ENCODE results near the gene MARVELD1.
"Not testable (repeated sequence)": the region's sequence is repeated elsewhere in the genome, so short reads cannot be mapped to it uniquely, and the experiment has no call there.

MARVELD1 gene

DNA sequence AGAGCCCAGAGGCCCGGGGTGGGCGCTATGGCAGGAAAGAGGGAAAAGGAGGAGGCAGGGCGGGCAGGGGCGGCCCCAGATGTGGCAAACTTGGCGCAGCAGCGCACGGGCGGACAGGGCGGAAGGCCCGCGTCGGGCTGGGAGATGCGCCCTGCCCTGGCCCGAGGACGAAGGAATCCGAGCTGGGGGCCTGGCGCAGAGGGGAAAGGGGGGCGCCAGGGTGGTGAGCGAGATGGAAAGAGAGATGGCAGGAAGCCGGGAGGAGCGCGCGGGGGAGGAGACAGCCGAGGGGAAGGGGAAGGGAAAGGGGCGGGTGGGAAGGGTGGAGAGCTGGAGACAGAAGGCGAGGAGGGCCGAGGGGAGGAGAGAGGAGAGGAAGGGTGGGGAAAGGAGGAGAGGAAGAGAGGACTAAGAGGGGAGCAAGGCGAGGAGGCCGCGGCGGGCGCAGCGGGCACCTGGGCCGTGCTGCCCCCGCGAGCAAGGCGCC lies at the start of gene MARVELD1:
TSS of gene MARVELD1 (plus strand) at position 392 of the 487 bp plus-strand sequence. CDS start 147 bp downstream, outside the sequence.
- DNase-seq = peak; percentile 15

DNA sequence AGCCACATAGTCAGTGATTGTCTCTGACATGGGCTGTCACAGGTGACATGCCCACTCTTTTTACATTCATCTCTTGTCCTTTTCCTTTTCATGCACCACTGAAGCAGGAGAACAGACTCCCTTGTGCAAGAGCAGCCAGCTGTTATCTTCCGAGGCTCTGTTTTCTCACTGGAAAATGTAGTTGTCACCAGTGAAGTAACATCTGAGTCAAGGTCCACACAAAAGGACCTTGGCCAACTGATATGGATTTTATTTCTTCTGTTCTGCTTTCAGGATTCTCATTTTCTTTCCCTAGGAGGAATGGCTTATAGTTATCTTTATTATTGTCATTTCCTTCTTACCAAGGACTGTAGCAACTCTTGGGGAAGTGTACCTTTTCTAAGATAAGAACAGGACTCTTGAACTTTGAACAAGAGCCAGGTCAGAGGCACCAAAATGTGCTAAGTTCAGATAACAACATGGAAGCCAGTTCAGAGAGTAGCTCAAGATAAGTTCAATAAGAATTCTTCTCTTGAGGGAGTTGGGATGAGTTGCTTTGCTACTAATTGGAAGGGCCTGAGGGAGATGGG lies 49.2 kb upstream of the MARVELD1 start:
- no peak for DNase-seq

DNA sequence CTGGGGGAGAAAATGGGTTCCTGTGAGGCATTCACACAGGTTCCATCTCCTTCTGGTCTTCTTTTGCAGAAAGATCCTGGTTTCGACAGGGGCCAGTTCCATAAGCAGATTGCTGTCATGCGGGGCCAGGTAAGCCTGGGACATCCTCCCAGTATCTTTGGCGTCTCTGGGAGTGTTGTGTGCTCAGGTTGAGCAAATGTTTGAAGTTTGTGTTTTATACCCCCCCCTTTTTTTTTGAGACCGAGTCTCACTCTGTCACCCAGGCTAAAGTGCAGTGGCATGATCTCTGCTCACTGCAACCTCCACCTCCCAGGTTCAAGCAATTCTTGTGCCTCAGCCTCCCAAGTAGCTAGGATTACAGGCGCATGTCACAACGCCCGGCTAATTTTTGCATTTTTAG lies 46.5 kb upstream of the MARVELD1 start:
- DNase-seq = no peak

GRCh38 chr10:97667463-97667862 lies 46.1 kb upstream of the MARVELD1 start:
- DNase-seq = no peak

- no peak for DNase-seq
These were observed 44.0 kb upstream of the MARVELD1 start for GRCh38 chr10:97669571-97669970.

DNA sequence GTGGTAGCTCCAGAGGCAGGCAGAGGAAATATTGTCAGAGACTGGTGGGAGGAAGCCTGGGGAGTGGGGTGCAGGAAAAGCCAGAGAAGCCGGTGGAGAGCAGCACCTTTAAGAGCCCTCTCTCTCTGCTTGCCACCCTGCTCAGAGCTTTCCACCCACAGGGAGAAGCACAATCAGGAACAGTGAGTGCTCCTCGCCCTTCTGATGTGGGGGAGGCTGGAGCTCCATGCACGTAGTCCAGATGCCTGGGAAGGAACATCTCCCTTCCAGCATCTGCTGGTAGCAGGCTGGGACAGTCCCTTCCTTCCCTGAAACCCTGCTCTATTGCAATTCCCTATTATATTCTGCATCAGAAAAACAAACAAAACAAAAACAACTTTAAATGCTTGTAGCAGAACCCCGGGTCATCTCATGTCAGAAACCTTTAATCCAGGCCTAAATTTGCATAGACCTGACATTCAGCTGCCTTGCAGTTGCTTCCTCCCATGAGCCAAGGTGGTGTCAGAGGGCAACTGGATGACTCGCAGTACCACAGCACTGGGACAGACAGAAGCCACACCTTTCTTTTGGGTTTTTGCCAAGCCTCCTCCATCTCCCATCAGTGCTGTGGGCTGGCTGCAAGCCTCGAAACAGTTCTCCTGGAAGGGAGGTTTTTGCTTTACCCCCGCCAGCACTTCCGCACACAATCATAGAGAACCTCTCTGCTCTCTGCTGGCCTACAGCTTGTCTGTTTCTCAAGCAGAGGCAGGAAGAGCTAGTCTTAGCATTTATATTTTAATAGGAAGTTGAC lies 39.6 kb upstream of the MARVELD1 start:
- no peak for DNase-seq

GRCh38 chr10:97675222-97675621 lies 38.3 kb upstream of the MARVELD1 start:
- no peak for DNase-seq

GRCh38 chr10:97676770-97677581 lies 36.6 kb upstream of the MARVELD1 start:
- DNase-seq = peak; percentile 48

DNA sequence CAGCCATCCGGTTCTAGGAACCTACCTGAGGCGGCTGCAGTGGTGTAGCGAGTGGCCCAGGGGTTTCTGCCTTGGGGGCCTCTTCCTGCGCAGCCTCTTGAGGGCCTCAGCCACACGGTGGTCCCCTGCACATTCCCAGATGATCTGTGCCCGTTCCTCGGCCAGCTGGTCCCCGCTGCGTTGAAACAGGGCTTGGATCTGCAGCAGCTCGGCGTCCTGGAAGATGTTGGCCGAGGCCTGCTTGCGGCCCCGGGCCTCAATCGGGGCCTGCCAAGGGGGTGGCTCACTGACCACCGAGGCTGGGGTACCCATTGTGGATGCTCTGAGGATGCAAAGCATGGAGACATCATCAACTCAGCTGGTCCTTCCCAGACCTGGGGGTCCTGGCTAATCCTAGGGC lies 33.9 kb upstream of the MARVELD1 start:
- no peak for DNase-seq

- no peak for DNase-seq
These were observed 31.5 kb upstream of the MARVELD1 start for GRCh38 chr10:97682042-97682441.

- no peak for DNase-seq
These were observed 29.8 kb upstream of the MARVELD1 start for GRCh38 chr10:97683556-97684367.

DNA sequence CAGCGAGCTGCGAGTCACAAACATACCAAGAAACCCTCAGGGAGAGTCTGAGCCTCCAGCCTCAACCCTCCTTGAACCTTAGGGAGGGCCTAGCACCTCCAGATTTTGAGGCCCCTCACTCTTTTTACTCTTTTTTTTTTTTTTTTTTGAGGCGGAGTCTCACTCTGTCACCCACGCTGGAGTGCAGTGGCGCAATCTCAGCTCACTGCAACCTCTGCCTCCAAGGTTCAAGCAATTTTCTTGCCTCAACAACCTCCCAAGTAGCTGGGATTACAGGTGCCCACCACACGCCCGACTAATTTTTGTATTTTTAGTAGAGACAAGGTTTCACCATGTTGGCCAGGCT lies 29.2 kb upstream of the MARVELD1 start:
- DNase-seq = not testable (repeated sequence)

DNA sequence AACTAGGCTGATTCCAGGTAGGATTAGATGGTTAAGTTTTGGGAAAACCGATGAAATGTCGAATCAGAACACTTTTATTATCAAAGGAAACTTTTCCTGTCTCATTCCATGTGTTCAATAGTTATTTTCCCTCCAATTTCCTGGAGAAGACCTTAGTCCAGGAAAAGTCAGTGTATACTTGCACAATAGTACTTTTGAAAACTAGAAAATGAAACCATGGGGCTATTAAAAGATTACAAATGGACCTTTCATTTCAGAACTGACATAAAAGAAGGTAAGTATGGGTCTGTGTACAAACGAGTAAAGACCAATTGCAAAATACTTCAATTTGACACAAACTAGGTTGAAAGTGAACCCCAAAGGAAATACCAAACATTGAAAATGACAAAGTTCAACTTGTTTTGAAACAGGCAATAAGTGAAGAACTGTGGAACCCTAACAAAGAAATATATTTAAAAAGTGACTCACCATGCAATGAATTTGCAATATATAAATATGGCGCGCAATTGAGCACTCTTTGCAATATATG lies 28.6 kb upstream of the MARVELD1 start:
- DNase-seq = no peak

- no peak for DNase-seq
These were observed 28.1 kb upstream of the MARVELD1 start for GRCh38 chr10:97685395-97685958.

- DNase-seq = no peak
These were observed 27.1 kb upstream of the MARVELD1 start for GRCh38 chr10:97686301-97686961.

GRCh38 chr10:97686962-97687784 lies 26.4 kb upstream of the MARVELD1 start, which contains the start of gene AVPI1:
Gene AVPI1, minus strand, starts transcription at chr10:97687241. Its CDS starts 7,336 bp downstream, at chr10:97679905.
- DNase-seq = peak; percentile 95

DNA sequence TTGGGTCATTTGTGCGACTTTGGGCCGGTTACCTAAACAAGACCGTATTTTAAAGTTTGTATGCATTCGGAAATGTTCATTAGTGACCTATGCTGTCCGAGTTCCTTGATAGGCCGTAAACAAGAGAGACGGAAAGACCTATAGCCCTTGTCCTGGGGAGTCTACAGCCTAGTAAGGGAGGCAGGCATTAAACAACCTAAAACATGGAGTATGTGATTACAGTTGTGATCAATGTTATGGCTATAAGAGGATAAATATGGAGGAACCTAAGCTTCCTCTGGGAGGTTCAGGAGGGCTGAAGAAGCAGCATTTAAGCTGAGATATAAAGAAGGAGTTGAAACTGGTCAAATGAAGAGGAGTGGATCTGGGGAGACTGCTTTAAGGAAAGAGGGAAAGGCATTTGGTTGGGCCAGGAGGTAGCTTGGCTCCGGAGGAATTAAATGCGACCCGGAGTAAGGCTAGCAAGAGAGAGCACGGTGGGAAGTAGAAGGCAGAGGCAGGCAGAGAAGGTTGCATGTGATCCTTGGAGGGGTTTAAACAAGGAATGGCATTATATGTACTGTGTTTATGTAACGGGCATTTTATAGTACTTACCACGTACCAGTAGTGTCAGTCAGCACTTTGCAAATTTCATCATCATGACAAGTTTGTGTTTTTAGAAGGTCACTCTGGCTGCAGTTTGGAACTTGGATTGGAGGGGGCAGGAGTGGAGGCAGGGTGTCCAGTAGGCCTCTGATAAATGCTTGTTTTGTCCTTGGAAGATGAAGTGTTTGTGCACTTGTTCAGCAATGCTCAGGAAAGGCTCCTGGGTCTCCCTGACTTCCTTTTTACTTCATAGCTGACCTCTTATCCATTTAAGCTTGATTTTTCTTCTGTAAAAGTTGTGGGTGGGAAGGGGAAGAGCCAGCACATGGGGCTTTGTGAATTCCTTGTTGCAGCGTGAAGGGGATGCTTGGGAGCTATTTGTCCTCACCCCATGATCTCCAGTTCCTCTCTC lies 25.4 kb upstream of the MARVELD1 start:
- no peak for DNase-seq

DNA sequence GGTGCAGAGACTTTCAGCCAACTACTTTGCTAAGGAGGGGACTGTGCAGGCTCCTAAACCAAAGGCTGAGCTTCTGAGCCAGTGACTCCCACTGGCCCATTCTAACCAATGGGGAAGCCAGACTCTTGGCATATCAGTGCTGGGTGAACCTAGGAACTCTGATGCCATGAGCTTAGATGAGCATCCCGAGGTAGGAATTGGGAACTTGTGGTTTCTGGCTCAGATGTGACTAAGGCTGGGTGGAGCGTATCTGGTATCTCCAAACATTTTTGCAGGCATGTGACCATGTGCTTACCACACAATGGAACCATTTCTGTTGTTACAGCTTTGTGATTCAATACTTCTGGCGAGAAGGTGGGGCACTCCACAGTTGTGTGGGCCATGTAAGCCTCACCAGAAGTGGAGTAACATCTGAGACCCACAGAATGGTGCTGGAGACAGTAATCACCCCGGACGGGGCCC lies 23.9 kb upstream of the MARVELD1 start:
- no peak for DNase-seq

DNA sequence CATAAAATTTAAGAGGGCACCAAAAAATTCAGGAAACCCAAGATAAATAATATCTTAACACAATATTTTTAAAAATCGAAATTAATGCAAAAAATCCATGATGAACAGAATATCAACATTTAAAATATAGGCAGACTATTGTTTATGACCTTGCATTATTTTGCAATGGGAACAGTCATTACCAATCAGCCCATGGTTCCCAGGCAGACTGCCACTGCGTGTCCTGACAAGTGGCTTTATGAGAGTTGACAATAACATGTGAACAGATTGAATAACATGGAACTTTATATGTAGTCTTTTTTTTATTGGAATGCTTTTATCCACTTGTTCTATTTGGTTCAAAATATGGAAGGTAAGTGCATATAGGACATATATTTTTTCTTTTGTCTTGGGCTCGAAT lies 23.4 kb upstream of the MARVELD1 start:
- no peak for DNase-seq
